Psoas muscle (tissue), 8 donors: ENCODE results near the gene CC2D2B. TPM values are rescaled to one million over a fixed set of nuclear protein-coding genes. Genes with fewer than 3 reads are reported as not detected.

Experiments used
- ATAC-seq, 4 donors: fragments of 200-7000 bp; cut with Tn5 transposase; one replicate each; pipeline ENCODE4 v1.9.1; 2020; ENCODE audit warnings: moderate library complexity in 3 of 4, mild to moderate bottlenecking in 2 of 4
- DNase-seq, 2 donors: peaks; one replicate each; pipeline ENCODE4 v3.0.0-alpha.2; 2020
- H3K27ac ChIP-seq: fragments of 200-600 bp; one replicate; pipeline ENCODE4 v1.8.0; 2022
- H3K27me3 ChIP-seq, 3 donors: fragments of 200-600 bp in 1 of 3; one replicate each; pipeline versions ENCODE4 v1.6.1 to v1.8.0; 2013 to 2022; ENCODE audit warnings: low read length in 2 of 3, mild to moderate bottlenecking in 2 of 3, moderate library complexity in 1 of 3; ENCODE audit not compliant: insufficient read depth in 3 of 3
- H3K36me3 ChIP-seq, 2 donors: fragments of 200-600 bp in 1 of 2; one replicate each; pipeline versions ENCODE4 v1.6.1 to v1.8.0; 2013 to 2022; ENCODE audit warnings: low read depth in 1 of 2, mild to moderate bottlenecking in 1 of 2, moderate library complexity in 1 of 2; ENCODE audit not compliant: insufficient read depth in 1 of 2
- H3K4me1 ChIP-seq: fragments of 200-600 bp; one replicate; pipeline ENCODE4 v1.8.0; 2022
- H3K4me3 ChIP-seq: fragments of 200-600 bp; one replicate; pipeline ENCODE4 v1.8.0; 2022; ENCODE audit warnings: mild to moderate bottlenecking
- H3K9me3 ChIP-seq: fragments of 200-600 bp; one replicate; pipeline ENCODE4 v1.8.0; 2022
- CTCF ChIP-seq: fragments of 200-600 bp; IDR thresholded peaks from one replicate; pipeline ENCODE4 v1.8.0; 2022; ENCODE audit warnings: antibody characterized with exemption
- WGBS, 3 donors: extraction: QIAGEN DNeasy Blood & Tissue Kit; methylation state at CpG; one replicate each; pipeline versions ENCODE4 v1.1.6 to v1.1.7; 2013; 5-methylcytosine and 5-hydroxymethylcytosine counted together
- intact Hi-C, 2 donors: fragments of 100-400 bp; cut with DNase I; formaldehyde crosslinking; loops; one replicate each; pipeline versions ENCODE4 v1.11.0 to v1.14.2; 2022
- polyA plus RNA-seq, 3 donors: library from polyadenylated mRNA; stranded (reverse); fragments of 200-250 nt; gene quantifications; one replicate each; pipeline ENCODE4 v1.2.3, GENCODE V29; 2013
- total RNA-seq, 4 donors: library from RNA; stranded (reverse); fragmentation: NEBNext Ultra II Directional in 2 of 4; extraction: Animal tissue kit (Norgen Biotek cat#: 25700) in 2 of 4; gene quantifications; one replicate each; pipeline versions ENCODE4 v1.2.1 to v1.2.4, GENCODE V29; 2021 to 2023
- donor health status: healthy with polysubstance abuse.
- donor health status: DM: no; HTN: no; CAD: no; lungs with moderate emphysema.
- donor health status: Bipolar disorder and iron deficiency.
- donor health status: healthy.
- donor health status: DM: yes; HTN: yes; CAD: no.
- donor health status: DM: no; HTN: no; CAD: no.
- donor health status: DM: no; HTN: no; CAD: no.
- donor health status: DM: yes; HTN: yes; CAD: no.

The CC2D2B gene
- total and polyA plus RNA-seq, 7 donors = 0.07 to 0.32 (median 0.18) TPM

DNA sequence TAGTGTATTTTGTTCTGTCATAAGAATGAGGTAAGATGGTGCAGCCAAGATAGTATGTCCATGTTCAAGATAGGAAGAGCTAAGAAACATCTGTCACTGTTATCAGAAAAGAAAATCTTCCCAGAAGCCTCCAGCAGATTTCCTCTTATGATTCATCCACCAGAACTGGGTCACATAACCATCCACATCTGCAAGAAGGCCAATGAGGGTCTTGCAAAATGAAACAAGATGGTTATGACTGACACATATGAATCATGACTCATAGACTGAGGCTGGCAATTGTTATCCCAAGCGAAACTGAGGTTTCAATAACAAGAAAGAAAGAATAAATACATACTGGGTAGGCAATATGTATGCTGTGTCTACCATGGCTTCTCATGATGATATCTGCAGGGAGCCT lies 165.9 kb downstream of the CC2D2B start:
- Histone ChIP-seq H3K27ac (no peak overlapping the region), H3K36me3 (no peaks in the 10 kb centered on the region), H3K4me1 (no peaks in the 10 kb centered on the region), H3K27me3 (no peaks in the 10 kb centered on the region), H3K4me3 (no peak overlapping the region), H3K9me3 (no peaks in the 10 kb centered on the region)
- DNase-seq (no peak), ATAC-seq (no peak)
- no peak for TF ChIP-seq CTCF
- WGBS, 3 donors = 83 to 93% (median 92%) methylated on average over 1 of the region's 1 CpG
- intact Hi-C loops = no loop called here

DNA sequence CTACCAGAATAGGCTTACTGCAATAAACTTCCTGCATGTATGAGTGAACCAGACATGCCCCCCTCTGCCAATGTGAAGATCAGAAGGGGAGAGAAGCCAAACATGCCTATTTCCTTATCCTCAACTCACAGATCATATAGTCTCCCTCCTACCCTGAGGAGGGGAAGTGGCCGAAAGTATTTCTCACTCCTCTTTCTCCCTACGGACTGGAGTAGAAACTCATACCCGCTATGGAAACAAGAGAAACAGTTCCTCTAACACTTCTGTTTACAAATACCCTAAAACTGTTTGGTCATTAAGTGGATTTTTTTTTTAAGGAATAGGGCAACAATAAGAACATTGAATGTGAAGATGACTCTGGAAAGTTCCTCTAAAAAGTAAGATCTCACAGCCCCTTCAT lies 167.0 kb downstream of the CC2D2B start:
- no peak overlapping the region for H3K4me3 ChIP-seq
- ATAC-seq = no peak
- TF ChIP-seq CTCF = no peak
- no peaks in the 10 kb centered on the region for H3K27me3 ChIP-seq
- intact Hi-C loops = no loop called here
- no peaks in the 10 kb centered on the region for H3K4me1 ChIP-seq
- no peak overlapping the region for H3K27ac ChIP-seq
- no peak for DNase-seq
- no peaks in the 10 kb centered on the region for H3K9me3 ChIP-seq
- H3K36me3 ChIP-seq = no peaks in the 10 kb centered on the region
- 88 to 95% (median 93%) methylated on average over 3 of the region's 3 CpGs for WGBS, 3 donors

- DNase-seq = no peak
- no peak overlapping the region for H3K4me3 ChIP-seq
- H3K27me3 ChIP-seq = no peaks in the 10 kb centered on the region
- ATAC-seq = no peak
- no peaks in the 10 kb centered on the region for H3K4me1 ChIP-seq
- intact Hi-C loops = no loop called here
- H3K36me3 ChIP-seq = peaks cover 0 to 2% of the 10 kb centered on the region in 2 donors
- H3K9me3 ChIP-seq = no peaks in the 10 kb centered on the region
- H3K27ac ChIP-seq = no peak overlapping the region
- WGBS, 3 donors = 28 to 48% (median 47%) methylated on average over 2 of the region's 2 CpGs
- TF ChIP-seq CTCF = no peak
Measured at GRCh38 chr10:96075977-96076376, 168.2 kb downstream of the CC2D2B start.

DNA sequence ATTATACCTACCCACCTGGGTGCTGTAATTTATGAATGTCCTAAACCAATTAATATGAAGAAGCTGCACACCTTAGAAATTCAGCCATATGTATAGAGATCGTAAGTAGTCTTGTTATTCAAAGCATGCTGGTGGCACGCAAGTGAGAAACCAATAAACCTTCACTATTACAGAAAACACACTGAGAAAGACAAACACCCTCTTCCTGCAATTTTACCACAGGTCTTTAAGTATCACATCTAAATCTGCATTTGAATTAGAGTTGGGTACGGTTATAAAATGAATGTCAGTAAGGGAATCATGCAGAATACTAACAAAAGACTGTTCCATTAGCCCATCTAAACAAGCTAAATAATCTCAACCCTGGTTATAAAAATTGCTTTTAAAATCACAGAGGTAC lies 169.4 kb downstream of the CC2D2B start:
- TF ChIP-seq CTCF = no peak
- no peak for ATAC-seq
- Histone ChIP-seq H3K9me3 (no peaks in the 10 kb centered on the region), H3K4me3 (no peak overlapping the region), H3K4me1 (no peaks in the 10 kb centered on the region), H3K27ac (no peak overlapping the region), H3K36me3 (peaks cover 0 to 5% of the 10 kb centered on the region in 2 donors), H3K27me3 (no peaks in the 10 kb centered on the region)
- 81 to 89% (median 87%) methylated on average over 3 of the region's 3 CpGs for WGBS, 3 donors
- intact Hi-C loops = no loop called here
- DNase-seq = no peak

GRCh38 chr10:96082153-96082552 lies 174.4 kb downstream of the CC2D2B start:
- DNase-seq (no peak), ATAC-seq (no peak)
- TF ChIP-seq CTCF = no peak
- WGBS, 3 donors = 94 to 100% (median 96%) methylated on average over 2 of the region's 2 CpGs
- Histone ChIP-seq H3K4me1 (no peaks in the 10 kb centered on the region), H3K36me3 (peaks cover 0 to 15% of the 10 kb centered on the region in 2 donors), H3K27me3 (no peaks in the 10 kb centered on the region), H3K27ac (no peak overlapping the region), H3K9me3 (no peaks in the 10 kb centered on the region), H3K4me3 (no peak overlapping the region)
- intact Hi-C loops = no loop called here
